CD4-positive, alpha-beta T cell treated with Interleukin-15 for 1 hour (primary cell): Measurements from ENCODE around the gene WDR72.
"Not testable (repeated sequence)": the region's sequence is repeated elsewhere in the genome, so short reads cannot be mapped to it uniquely, and the experiment has no call there.

Source experiments
- DNase-seq: peaks from one replicate; pipeline ENCODE4 v3.0.0-alpha.2; 2020

WDR72 gene

DNA sequence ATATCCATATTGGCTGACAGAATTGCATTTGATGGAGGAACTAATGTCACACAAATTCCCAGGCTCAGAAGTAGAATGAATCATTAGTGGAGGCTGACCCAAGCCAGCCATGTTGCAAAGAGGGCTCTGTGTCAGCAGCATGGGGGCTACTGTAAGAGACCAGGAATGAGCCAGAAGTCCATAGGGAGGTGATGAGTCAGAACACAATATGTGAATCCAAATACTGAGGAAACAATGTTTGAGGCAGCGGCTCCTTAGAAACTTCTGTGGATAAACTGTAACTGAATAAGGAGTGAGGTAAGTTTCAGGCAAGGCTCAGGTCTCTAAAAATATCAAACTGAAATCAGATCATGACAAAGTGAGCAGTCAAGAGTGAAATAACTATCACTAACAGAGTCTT lies 170.7 kb downstream of the WDR72 start:
- DNase-seq, result no peak

- no peak for DNase-seq
Measured at GRCh38 chr15:53586799-53587198, 172.7 kb downstream of the WDR72 start.

GRCh38 chr15:53581513-53581912 lies 177.9 kb downstream of the WDR72 start:
- no peak for DNase-seq

- DNase-seq, result no peak
Measured at GRCh38 chr15:53580366-53580765, 179.1 kb downstream of the WDR72 start.

GRCh38 chr15:53576841-53577240 lies 182.6 kb downstream of the WDR72 start:
- DNase-seq, result no peak

GRCh38 chr15:53573091-53573490 lies 186.4 kb downstream of the WDR72 start:
- no peak for DNase-seq

- DNase-seq, result no peak
Measured at GRCh38 chr15:53569751-53570480, 189.5 kb downstream of the WDR72 start.

DNA sequence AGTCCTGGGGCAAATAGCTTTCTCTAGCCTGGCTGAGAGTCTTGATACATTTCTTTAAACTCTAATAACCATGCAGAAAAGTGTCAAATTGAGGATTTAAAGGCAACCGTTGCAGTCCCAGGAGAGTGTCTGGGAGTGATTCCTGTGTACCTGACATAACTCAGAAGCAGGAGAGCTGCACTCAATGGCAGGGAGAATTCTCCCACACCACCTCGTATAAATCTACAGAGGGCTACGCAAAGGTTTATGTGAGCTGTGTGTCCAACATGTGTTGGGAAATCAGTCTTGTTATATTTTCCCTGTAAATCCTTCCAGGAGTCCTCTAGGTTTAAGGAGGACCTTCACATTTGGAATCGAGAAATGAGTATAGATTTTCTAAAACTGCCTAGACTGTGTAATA lies 192.6 kb downstream of the WDR72 start:
- no peak for DNase-seq

DNA sequence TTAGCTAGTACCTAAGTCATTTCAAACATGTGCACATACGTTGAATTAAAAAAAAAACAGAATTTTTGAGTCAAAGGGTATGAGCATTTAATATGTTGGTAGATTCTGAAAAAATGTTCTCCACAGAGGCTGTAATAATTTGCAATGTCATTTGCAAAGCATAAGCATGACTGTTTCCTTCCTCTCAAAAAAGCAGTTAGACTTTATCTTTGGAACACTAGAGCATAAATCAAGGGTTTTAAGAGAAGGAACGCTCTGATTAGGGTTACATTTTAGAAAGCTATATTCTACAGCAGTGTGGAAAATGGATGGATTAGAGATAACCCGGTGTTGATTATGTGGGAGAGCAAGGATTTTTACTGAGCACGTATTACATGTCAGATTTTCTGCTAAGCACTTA lies 193.7 kb downstream of the WDR72 start:
- no peak for DNase-seq

DNA sequence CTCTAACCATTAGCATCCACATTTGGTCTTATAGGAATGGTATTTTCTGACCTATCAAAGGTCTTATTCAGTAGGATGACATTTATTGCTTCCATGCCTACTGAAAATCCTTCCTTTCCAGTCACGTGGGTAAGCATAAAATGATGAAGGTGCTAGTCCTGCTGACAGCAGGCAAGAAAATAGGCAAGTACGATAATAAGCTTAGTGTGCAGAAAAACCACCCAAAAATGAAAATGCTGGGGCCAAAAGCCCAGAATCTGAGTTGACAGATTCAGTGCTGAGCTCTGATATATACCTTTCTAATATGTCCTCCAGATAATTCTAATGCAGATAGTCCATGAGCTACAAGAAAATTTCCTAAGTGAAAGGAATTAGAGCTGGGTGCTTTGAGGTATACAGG lies 194.8 kb downstream of the WDR72 start:
- DNase-seq, result no peak

DNA sequence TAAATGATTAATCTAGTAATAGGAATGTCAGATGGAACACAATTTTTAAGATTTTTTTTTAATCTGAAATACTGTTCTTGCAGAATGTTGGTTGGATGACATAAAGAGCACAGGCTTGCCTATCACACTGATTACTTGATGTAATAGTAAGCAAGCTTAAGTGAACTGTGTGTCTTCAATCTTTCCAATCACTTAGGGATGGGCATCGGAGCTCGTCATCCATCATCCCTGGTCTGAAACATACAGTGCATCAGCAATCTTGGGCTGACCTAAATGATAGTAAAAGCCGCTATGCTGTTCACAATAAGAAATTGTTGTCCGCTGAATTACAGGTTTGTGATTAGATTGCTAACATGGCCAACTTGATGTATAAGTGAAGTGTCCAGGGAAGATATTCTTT lies 195.8 kb downstream of the WDR72 start:
- DNase-seq, result no peak

DNA sequence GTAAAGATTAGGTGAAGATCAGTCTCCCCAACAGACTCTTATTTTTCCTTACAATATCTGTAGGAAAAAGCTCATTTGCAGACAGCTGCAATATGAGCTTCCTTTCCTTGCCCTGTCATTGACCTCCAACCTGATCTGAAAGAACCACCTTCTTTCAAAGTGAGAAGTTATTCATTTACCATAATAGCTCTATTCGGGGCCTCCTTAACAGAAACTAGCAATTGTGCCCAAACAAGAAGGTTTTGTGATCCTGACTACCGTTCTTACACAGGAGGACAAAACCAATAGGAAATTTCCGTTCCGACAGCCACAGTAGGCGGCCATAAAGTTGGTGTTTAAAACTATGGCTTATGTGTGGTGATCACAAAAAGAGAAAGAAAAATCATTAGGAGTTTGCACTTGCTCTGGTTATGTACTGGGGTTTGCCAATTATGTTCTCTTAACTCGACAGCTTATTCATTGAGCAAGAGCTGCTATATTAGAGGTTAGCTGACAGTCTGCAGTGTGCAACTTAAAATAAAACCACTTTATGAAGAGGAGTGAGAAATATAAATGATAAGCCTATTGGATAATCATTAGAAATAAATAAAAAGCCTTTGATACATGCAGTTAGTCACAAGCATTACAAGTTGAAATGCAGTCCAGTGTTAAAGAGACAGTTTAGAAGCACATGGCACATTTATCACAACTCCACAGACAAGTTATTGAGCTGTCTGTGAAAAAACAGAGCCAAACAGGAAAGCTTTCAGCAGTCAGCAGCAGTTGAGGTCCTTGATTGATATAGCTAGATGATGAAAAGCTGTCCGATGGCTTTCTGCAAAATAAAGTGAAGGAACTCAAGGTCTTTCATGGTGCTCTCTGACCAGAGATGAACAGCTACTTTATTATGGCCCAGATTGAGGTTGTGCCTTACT lies 199.8 kb downstream of the WDR72 start:
- DNase-seq, result no peak

DNA sequence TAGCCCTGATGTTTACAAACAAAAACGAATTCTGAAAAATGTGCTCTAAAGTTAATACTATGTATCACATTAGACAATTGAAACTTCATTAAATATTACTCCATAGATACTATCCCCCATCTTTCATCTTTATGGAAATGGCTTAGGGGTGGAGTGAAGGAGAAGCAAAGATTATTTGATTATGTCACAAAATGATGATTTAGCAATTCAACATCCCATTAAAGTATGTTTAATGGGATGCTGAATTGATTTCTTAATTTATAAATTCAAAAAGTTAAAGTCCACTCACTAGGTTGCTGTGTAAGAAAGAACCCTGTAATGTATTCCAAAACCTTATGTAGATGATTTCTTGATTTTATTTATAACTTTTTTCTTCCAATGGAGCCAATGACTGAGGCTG lies 201.1 kb downstream of the WDR72 start:
- no peak for DNase-seq

DNA sequence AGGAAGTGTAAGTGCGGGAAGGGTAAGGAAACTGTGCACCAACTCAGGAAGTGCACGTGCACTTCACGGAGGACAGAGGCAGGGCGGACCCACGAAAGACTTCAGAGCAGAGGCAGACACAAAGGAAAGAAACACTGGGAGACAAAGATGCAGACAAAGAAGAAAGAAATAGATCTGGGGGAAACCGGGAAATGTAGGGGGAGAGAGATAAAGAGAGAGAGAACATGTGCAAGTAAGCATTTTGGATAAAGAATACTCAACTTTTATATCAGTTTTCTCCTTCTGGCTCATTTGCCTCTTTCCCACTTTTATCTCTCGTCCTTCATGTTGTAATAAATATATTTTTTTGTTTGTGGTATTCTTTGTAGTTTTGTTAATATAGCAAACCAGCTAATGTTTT lies 204.2 kb downstream of the WDR72 start:
- no peak for DNase-seq

DNA sequence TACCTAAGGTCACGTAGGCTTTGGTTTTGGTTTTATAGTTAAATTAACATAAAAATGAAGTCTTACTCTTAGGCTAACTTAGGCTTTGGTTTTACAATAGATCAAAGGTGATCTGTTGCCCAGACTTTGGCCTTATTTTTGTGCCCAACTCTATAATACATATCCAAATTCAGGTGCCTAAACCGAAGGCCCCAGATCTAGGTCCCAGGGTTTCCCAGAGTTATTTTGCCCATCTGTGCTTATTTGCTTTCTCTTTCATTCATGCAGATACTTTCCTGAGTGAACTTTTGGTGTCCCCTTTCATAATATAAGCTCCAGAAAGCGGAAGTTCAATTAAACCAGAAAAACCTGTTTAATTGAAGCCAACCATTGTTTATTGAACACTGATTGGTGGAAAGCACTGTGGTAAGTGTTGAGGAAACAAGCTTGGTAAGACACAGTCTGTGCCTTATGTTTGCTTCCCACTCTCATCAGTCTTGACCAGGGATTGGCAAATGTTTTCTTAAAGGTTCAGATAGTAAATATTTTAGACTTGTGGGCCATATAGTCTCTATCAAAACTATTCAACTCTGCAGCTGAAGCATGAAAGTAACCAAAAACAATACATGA lies 209.7 kb downstream of the WDR72 start:
- DNase-seq, result no peak

DNA sequence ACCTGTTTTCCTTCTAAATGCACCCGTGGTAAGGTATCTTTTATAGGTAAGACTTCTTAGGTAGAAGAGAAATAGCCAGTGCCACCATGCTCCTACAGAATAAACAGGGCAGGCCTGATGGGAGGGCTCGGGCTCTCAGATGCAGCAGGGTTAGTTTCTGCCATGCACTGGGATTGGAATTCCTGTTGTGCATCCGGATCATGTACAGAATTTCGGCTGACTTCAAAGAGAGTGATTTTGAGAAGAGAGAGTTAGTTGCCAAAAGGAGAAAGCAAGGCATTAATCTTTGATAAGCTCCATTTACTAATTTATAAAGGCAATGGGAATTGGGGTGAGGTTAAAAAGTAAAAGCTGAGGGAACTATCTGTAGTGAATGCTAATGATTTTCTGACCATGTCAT lies 211.2 kb downstream of the WDR72 start:
- DNase-seq, result no peak

DNA sequence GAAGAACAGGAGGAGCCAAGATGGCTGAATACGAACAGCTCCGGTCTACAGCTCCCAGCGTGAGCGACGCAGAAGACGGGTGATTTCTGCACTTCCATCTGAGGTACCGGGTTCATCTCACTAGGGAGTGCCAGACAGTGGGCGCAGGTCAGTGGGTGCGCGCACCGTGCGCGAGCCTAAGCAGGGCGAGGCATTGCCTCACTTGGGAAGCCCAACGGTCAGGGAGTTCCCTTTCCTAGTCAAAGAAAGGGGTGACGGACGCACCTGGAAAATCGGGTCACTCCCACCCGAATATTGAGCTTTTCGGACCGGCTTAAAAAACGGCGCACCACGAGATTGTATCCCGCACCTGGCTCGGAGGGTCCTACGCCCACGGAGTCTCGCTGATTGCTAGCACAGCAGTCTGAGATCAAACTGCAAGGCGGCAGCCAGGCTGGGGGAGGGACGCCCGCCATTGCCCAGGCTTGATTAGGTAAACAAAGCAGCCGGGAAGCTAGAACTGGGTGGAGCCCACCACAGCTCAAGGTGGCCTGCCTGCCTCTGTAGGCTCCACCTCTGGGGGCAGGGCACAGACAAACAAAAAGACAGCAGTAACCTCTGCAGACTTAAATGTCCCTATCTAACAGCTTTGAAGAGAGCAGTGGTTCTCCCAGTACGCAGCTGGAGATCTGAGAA lies 218.7 kb downstream of the WDR72 start:
- not testable (repeated sequence) for DNase-seq

GRCh38 chr15:53539878-53540277 lies 219.6 kb downstream of the WDR72 start:
- no peak for DNase-seq

GRCh38 chr15:53536479-53537120 lies 222.9 kb downstream of the WDR72 start:
- DNase-seq, result no peak

GRCh38 chr15:53535886-53536285 lies 223.6 kb downstream of the WDR72 start:
- no peak for DNase-seq

- no peak for DNase-seq
Measured at GRCh38 chr15:53534105-53534839, 225.2 kb downstream of the WDR72 start.

- DNase-seq, result no peak
Measured at GRCh38 chr15:53530761-53531160, 228.7 kb downstream of the WDR72 start.
